AG04449 (cell line): ENCODE results near the gene NOL9.
A peak's percentile ranks its signal among the peaks of the same experiment; 100 is the strongest.

Experiments
- CTCF ChIA-PET: fragments of 350-600 bp; formaldehyde crosslinking; extraction: SDS; loops from one replicate; lab custom pipeline; 2021; ENCODE audit warnings: antibody characterized with exemption; lab: Yijun Ruan, JAX
- POLR2A ChIA-PET: fragments of 400-600, 350-600 bp; formaldehyde crosslinking; extraction: SDS; loops from one replicate; lab custom pipeline; 2020; ENCODE audit warnings: antibody characterized with exemption, inconsistent platforms; lab: Yijun Ruan, JAX
- DNase-seq: peaks from one replicate; pipeline ENCODE4 v3.0.0-alpha.2; 2010; ENCODE audit warnings: low read depth, low spot score
- H3K4me3 ChIP-seq: 2 replicates; pipeline ENCODE4 v1.5.1; 2011; ENCODE audit warnings: low read depth, mild to moderate bottlenecking, control low read depth, low read length
- TF ChIP-seq, protein P1 (sequence below): IDR thresholded peaks from one replicate; pipeline ENCODE4 v1.5.1; 2011; ENCODE audit warnings: mild to moderate bottlenecking, moderate library complexity, low read length, control low read depth, inconsistent platforms; ENCODE audit not compliant: insufficient read depth; ENCODE audit errors: missing control alignments

The NOL9 gene

DNA sequence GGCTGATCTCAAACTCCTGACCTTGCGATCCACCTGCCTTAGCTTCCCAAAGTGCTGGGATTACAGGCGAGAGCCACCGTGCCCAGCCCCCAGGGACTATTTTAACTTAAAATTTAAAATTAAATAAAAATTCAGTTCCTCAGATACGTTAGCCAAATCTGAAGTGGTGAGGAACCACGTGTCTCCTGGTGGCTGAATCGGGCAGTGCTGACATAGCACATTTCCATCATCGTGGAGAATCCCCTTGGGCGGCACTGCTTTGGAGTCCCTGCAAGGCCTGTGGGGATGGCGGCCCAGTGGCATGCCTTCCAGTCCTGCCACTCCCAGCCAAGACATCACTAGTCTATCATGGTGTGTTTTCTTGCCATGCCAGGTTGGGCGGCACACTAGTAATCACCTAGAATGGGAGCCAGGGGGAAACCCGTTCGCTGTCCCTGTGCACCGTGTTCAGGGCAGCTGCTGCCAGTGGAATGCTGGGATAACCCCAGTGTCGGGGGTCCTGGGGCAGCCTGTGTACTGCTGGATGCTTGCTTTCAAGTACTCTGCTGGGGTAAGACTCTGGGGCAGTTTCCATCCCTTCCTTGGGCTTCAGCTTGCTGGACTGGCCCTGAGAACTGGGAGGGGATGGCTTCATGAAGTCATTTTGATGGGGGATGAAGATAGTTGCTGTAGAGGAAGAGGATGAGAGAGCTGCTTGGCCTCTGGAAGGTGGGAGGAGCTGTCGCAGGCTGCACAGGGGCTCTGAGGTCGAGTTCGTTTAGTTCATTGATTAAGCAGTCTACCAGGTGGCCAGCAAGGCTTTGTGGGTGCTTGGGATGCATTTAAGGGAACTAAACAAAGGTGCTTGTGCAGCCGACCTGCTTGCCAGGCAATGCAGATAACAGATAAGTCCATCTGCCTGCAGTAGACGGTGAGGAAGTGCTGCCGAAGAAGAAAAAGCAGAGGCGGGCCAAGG lies 30.1 kb upstream of the NOL9 start:
- DNase-seq: no peak
- ChIA-PET CTCF (interaction anchor here (1.1 to 9.5 kb wide), 5 partner anchors 8 to 31 kb away, joined by 3 to 68 read pairs (median 4); partner anchors contain the start of genes NOL9 and TAS1R1), POLR2A (no interaction called here)
- TF ChIP-seq, protein P1, sequence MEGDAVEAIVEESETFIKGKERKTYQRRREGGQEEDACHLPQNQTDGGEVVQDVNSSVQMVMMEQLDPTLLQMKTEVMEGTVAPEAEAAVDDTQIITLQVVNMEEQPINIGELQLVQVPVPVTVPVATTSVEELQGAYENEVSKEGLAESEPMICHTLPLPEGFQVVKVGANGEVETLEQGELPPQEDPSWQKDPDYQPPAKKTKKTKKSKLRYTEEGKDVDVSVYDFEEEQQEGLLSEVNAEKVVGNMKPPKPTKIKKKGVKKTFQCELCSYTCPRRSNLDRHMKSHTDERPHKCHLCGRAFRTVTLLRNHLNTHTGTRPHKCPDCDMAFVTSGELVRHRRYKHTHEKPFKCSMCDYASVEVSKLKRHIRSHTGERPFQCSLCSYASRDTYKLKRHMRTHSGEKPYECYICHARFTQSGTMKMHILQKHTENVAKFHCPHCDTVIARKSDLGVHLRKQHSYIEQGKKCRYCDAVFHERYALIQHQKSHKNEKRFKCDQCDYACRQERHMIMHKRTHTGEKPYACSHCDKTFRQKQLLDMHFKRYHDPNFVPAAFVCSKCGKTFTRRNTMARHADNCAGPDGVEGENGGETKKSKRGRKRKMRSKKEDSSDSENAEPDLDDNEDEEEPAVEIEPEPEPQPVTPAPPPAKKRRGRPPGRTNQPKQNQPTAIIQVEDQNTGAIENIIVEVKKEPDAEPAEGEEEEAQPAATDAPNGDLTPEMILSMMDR: no peak
- H3K4me3 ChIP-seq: no peak overlapping the region

DNA sequence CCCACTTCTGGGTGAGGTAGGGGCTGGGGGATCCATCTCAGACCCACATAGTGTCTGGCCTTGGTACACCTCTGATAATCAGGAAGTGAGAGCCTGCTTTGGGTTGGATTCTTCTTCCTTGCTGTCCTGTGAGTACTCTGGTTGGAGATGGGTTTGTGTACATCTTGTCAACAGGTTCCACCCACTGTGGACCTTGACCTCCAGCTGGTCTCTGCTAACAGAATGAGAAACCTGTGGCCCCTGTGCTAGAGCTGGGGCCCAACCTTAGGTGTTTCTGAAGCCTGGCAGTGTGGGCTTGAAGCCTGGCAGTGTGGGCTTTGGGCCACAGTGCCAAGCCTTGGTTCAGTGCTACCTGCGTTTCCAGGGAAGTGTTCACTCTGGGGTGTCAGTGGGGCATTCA lies 28.1 kb upstream of the NOL9 start:
- H3K4me3 ChIP-seq: no peak overlapping the region
- POLR2A ChIA-PET: no interaction called here
- CTCF ChIA-PET: interaction anchor here (6.9 to 9.5 kb wide), 2 partner anchors 29 to 94 kb away, joined by 40 to 68 read pairs; partner anchors contain the start of genes NOL9, PLEKHG5 and TAS1R1
- no peak for DNase-seq
- TF ChIP-seq, protein P1: no peak

DNA sequence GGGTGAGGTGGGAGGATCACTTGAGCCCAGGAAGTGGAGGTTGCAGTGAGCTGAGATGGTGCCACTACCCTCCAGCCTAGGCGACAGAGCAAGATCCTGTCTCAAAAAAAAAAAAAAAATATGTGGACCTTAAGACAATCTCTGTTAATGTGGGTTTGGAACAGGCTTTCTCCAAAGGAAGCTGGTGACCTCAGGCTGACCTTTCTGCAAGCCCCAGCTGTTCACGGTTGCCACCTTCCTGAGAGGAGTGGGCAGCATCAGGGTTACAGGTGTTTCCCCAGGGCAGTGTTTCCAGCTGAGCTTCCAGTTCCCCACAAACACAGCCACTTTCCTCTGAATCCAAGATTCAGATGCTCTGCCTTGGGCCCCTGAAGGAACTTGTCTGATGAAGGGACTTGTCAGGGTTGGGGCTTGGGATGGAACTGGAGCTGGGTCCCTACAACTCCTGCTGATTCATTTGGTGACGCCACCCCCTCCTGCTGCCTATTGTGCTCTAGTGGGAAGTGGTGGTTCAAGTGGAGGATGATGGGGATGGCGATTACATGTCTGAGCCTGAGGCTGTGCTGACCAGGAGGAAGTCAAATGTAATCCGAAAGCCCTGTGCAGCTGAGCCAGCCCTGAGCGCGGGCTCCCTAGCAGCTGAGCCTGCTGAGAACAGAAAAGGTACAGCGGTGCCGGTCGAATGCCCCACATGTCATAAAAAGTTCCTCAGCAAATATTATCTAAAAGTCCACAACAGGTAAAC lies 27.4 kb upstream of the NOL9 start:
- TF ChIP-seq, protein P1: no peak
- no peak overlapping the region for H3K4me3 ChIP-seq
- ChIA-PET CTCF (interaction anchor here (1.3 to 9.5 kb wide), 3 partner anchors 28 to 93 kb away, joined by 3 to 68 read pairs (median 40); partner anchors contain the start of genes NOL9, PLEKHG5 and TAS1R1), POLR2A (interaction anchor here (0.8 kb wide), 1 partner anchor 14 kb away, joined by 3 read pairs; no protein-coding TSS in a partner anchor)
- DNase-seq: no peak

- ChIA-PET CTCF (interaction anchor here (1.2 to 9.5 kb wide), 5 partner anchors 27 to 120 kb away, joined by 3 to 68 read pairs (median 3); partner anchors contain the start of genes DNAJC11, NOL9, PLEKHG5 and TAS1R1), POLR2A (interaction anchor here (0.8 to 1.2 kb wide), 3 partner anchors 15 to 86 kb away, joined by 3 to 5 read pairs (median 3); no protein-coding TSS in a partner anchor)
- TF ChIP-seq, protein P1: no peak
- H3K4me3 ChIP-seq: peak overlapping the region; percentile 87
- DNase-seq: no peak
Measured at GRCh38 chr1:6580593-6581409, 26.5 kb upstream of the NOL9 start.

DNA sequence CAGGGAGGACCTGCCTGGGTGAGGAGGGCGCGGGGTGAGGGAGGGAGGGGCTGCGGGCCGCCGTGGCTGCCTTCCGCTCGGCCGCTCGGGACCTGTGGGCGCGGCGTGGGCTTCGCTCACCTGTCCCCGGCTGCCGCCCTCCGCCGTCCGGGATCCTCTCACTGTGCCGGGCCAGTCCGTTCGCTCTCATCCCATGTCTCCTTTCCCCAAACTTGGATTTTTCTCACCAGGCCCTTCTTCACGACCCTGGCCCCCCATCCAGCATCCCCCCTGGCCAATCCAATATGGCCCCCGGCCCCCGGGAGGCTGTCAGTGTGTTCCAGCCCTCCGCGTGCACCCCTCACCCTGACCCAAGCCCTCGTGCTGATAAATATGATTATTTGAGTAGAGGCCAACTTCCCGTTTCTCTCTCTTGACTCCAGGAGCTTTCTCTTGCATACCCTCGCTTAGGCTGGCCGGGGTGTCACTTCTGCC lies 25.8 kb upstream of the NOL9 start:
- peak overlapping the region; percentile 87 for H3K4me3 ChIP-seq
- ChIA-PET CTCF (interaction anchor here (1.2 to 9.5 kb wide), 4 partner anchors 26 to 121 kb away, joined by 3 to 68 read pairs (median 22); partner anchors contain the start of genes DNAJC11, NOL9, PLEKHG5 and TAS1R1), POLR2A (interaction anchor here (0.6 to 1.2 kb wide), 8 partner anchors 18 to 86 kb away, joined by 3 to 6 read pairs (median 5); partner anchors contain the start of genes KLHL21 and TAS1R1)
- no peak for DNase-seq
- TF ChIP-seq, protein P1: no peak
